HUES6 (cell line): ENCODE measurements around the gene DCAF17.
A peak's percentile ranks its signal among the peaks of the same experiment; 100 is the strongest.

ENCODE experiments used
- H3K27ac ChIP-seq: 2 replicates; pipeline ENCODE4 v1.7.0; 2013; ENCODE audit warnings: low read depth, mild to moderate bottlenecking, low read length, inconsistent platforms
- H3K27me3 ChIP-seq: 2 replicates; pipeline ENCODE4 v1.6.1; 2013; ENCODE audit warnings: low read length; ENCODE audit not compliant: control insufficient read depth, insufficient read depth
- H3K36me3 ChIP-seq: 2 replicates; pipeline ENCODE4 v1.6.1; 2013; ENCODE audit warnings: low read length; ENCODE audit not compliant: control insufficient read depth, insufficient read depth
- H3K4me1 ChIP-seq: 2 replicates; pipeline ENCODE4 v1.6.1; 2013; ENCODE audit warnings: low read length; ENCODE audit not compliant: control insufficient read depth, insufficient read depth
- H3K4me3 ChIP-seq: 2 replicates; pipeline ENCODE4 v1.5.1; 2013; ENCODE audit warnings: low read depth, low read length
- H3K9ac ChIP-seq: one replicate; pipeline ENCODE4 v1.6.1; 2013; ENCODE audit warnings: mild to moderate bottlenecking, low read length
- H3K9me3 ChIP-seq: 2 replicates; pipeline ENCODE4 v1.6.1; 2013; ENCODE audit warnings: low read depth, low read length; ENCODE audit not compliant: control insufficient read depth, insufficient read depth

Gene DCAF17

GRCh38 chr2:171400395-171400794, 33.6 kb upstream of the DCAF17 start:
- Histone ChIP-seq H3K4me3 (no peak overlapping the region), H3K27ac (no peak overlapping the region), H3K9ac (no peak overlapping the region), H3K4me1 (peaks cover 12% of the 10 kb centered on the region), H3K36me3 (peaks cover 10% of the 10 kb centered on the region), H3K27me3 (no peaks in the 10 kb centered on the region), H3K9me3 (peaks cover 12% of the 10 kb centered on the region; the same call in 1 of the 2 replicates)

- Histone ChIP-seq H3K4me3 (no peak overlapping the region), H3K27me3 (no peaks in the 10 kb centered on the region), H3K4me1 (peaks cover 12% of the 10 kb centered on the region), H3K27ac (no peak overlapping the region), H3K36me3 (peaks cover 10% of the 10 kb centered on the region), H3K9ac (no peak overlapping the region), H3K9me3 (peaks cover 12% of the 10 kb centered on the region; the same call in 1 of the 2 replicates)
Measured at GRCh38 chr2:171401947-171402346, 32.1 kb upstream of the DCAF17 start.

- Histone ChIP-seq H3K4me3 (no peak overlapping the region), H3K9me3 (peaks cover 12% of the 10 kb centered on the region; the same call in 1 of the 2 replicates), H3K27ac (no peak overlapping the region), H3K36me3 (peaks cover 10% of the 10 kb centered on the region), H3K27me3 (no peaks in the 10 kb centered on the region), H3K9ac (no peak overlapping the region), H3K4me1 (peaks cover 12% of the 10 kb centered on the region)
Measured at GRCh38 chr2:171402906-171403580, 31.0 kb upstream of the DCAF17 start.

GRCh38 chr2:171404261-171404660, 29.8 kb upstream of the DCAF17 start:
- Histone ChIP-seq H3K27ac (no peak overlapping the region), H3K4me1 (peaks cover 18% of the 10 kb centered on the region), H3K4me3 (no peak overlapping the region), H3K9ac (no peak overlapping the region), H3K36me3 (peaks cover 10% of the 10 kb centered on the region), H3K9me3 (peaks cover 12% of the 10 kb centered on the region; the same call in 1 of the 2 replicates), H3K27me3 (no peaks in the 10 kb centered on the region)

- no peak overlapping the region for H3K9ac ChIP-seq
- peaks cover 12% of the 10 kb centered on the region; the same call in 1 of the 2 replicates for H3K9me3 ChIP-seq
- H3K27ac ChIP-seq: no peak overlapping the region
Measured at GRCh38 chr2:171404719-171405118, 29.3 kb upstream of the DCAF17 start.

GRCh38 chr2:171405546-171405945, 28.5 kb upstream of the DCAF17 start:
- H3K27me3 ChIP-seq: no peaks in the 10 kb centered on the region
- H3K9me3 ChIP-seq: peaks cover 12% of the 10 kb centered on the region; the same call in 1 of the 2 replicates
- H3K9ac ChIP-seq: no peak overlapping the region
- no peak overlapping the region for H3K4me3 ChIP-seq
- H3K36me3 ChIP-seq: peaks cover 10% of the 10 kb centered on the region
- peaks cover 26% of the 10 kb centered on the region for H3K4me1 ChIP-seq
- no peak overlapping the region for H3K27ac ChIP-seq

More at GRCh38 chr2:171404719-171405118, 29.3 kb upstream of the DCAF17 start:
- peaks cover 22% of the 10 kb centered on the region for H3K4me1 ChIP-seq
- H3K27me3 ChIP-seq: no peaks in the 10 kb centered on the region
- peaks cover 10% of the 10 kb centered on the region for H3K36me3 ChIP-seq
- no peak overlapping the region for H3K4me3 ChIP-seq

- H3K27me3 ChIP-seq: no peaks in the 10 kb centered on the region
- no peak overlapping the region for H3K27ac ChIP-seq
- no peak overlapping the region for H3K4me3 ChIP-seq
- H3K4me1 ChIP-seq: peaks cover 23% of the 10 kb centered on the region
- H3K9ac ChIP-seq: no peak overlapping the region
- peaks cover 10% of the 10 kb centered on the region for H3K36me3 ChIP-seq
- H3K9me3 ChIP-seq: peaks cover 12% of the 10 kb centered on the region; the same call in 1 of the 2 replicates
Measured at GRCh38 chr2:171406044-171406443, 28.0 kb upstream of the DCAF17 start.

GRCh38 chr2:171407030-171407675, 26.9 kb upstream of the DCAF17 start:
- H3K4me1 ChIP-seq: peaks cover 26% of the 10 kb centered on the region
- H3K9ac ChIP-seq: no peak overlapping the region
- no peak overlapping the region for H3K4me3 ChIP-seq
- no peaks in the 10 kb centered on the region for H3K27me3 ChIP-seq
- no peak overlapping the region for H3K27ac ChIP-seq
- H3K36me3 ChIP-seq: peaks cover 6% of the 10 kb centered on the region; the same call in 1 of the 2 replicates
- peaks cover 4% of the 10 kb centered on the region; the same call in 1 of the 2 replicates for H3K9me3 ChIP-seq

GRCh38 chr2:171407676-171408044, 26.4 kb upstream of the DCAF17 start:
- Histone ChIP-seq H3K27ac (no peak overlapping the region), H3K4me1 (peaks cover 26% of the 10 kb centered on the region), H3K9me3 (peaks cover under 1% of the 10 kb centered on the region; the same call in 1 of the 2 replicates), H3K9ac (no peak overlapping the region), H3K4me3 (no peak overlapping the region), H3K27me3 (no peaks in the 10 kb centered on the region), H3K36me3 (peaks cover 3% of the 10 kb centered on the region; the same call in 1 of the 2 replicates)

- Histone ChIP-seq H3K36me3 (no peaks in the 10 kb centered on the region), H3K4me1 (peaks cover 26% of the 10 kb centered on the region), H3K27ac (peak overlapping the region; percentile 19; the same call in 1 of the 2 replicates), H3K9ac (peak overlapping the region; percentile 15), H3K27me3 (no peaks in the 10 kb centered on the region), H3K9me3 (no peaks in the 10 kb centered on the region), H3K4me3 (peak overlapping the region; percentile 27)
Measured at GRCh38 chr2:171409436-171409971, 24.5 kb upstream of the DCAF17 start.

GRCh38 chr2:171410101-171410500, 23.9 kb upstream of the DCAF17 start:
- H3K4me3 ChIP-seq: no peak overlapping the region
- no peaks in the 10 kb centered on the region for H3K27me3 ChIP-seq
- no peaks in the 10 kb centered on the region for H3K36me3 ChIP-seq
- peak overlapping the region; percentile 54; the same call in 1 of the 2 replicates for H3K27ac ChIP-seq
- peaks cover 26% of the 10 kb centered on the region for H3K4me1 ChIP-seq
- no peaks in the 10 kb centered on the region for H3K9me3 ChIP-seq
- H3K9ac ChIP-seq: no peak overlapping the region
